Measurements from ENCODE around the gene EIF3K. TPM values are rescaled to one million over a fixed set of nuclear protein-coding genes. Genes with fewer than 3 reads are reported as not detected.

The EIF3K gene
- total and polyA plus RNA-seq, 10 of the 15 experiments (the other 5 are each of a cell fraction or from before 2014, with no cell fraction given), result 330 to 927 (median 436) TPM

GRCh38 chr19:38626401-38626800 is 7.4 kb downstream of the EIF3K start:
- FAIRE-seq, result no peak
- Histone ChIP-seq H3K36me3 (ENCODE audit: control insufficient read depth in 2 of 2, insufficient read depth in 2 of 2, low read length in 1 of 2) (peaks cover 13 to 24% of the 10 kb centered on the region in 2 experiments), H3K27ac (ENCODE audit: control insufficient read depth, insufficient read depth) (no peak overlapping the region), H4K20me1 (ENCODE audit: control insufficient read depth, insufficient read depth) (no peaks in the 10 kb centered on the region), H3K9me3 (replicated peaks; ENCODE audit: control insufficient read depth, insufficient read depth, low read length) (no peaks in the 10 kb centered on the region), H3K27me3 (replicated peaks in 1 of 2; ENCODE audit: control insufficient read depth in 2 of 2, insufficient read depth in 2 of 2, low read length in 1 of 2) (no peaks in the 10 kb centered on the region), H2AFZ (ENCODE audit: control insufficient read depth, low read depth, low read length) (no peak overlapping the region), H3K4me1 (ENCODE audit: control insufficient read depth, insufficient read depth, low read length) (no peaks in the 10 kb centered on the region), H3K4me2 (ENCODE audit: control insufficient read depth, insufficient read depth) (no peak overlapping the region), H3K79me2 (ENCODE audit: control insufficient read depth, insufficient read depth, low read length) (no peaks in the 10 kb centered on the region), H3K4me3 (no peak overlapping the region), H3K9ac (ENCODE audit: control insufficient read depth, insufficient read depth, low read length) (no peak overlapping the region)
- CTCF ChIA-PET, result interaction anchor here (1.8 kb wide), 1 partner anchor 8 kb away, joined by 9 read pairs; no protein-coding TSS in a partner anchor
- SMC1A ChIA-PET (ENCODE audit: uncharacterized antibody, unreplicated experiment), result no interaction called here
- no TSS peak for BruUV-seq (replicated peaks)
- no peak for ATAC-seq
- RAD21 ChIA-PET (ENCODE audit: unreplicated experiment), result no interaction called here
- in situ Hi-C loops (cut with MboI) (loop anchor here (25.0 kb wide), 1 partner anchor 214 kb away; the partner anchor contains the start of gene FAM98C), intact Hi-C loops (cut with micrococcal nuclease; ENCODE audit: unreplicated experiment) (no loop called here)
- DNase-seq (ENCODE audit: low read depth, low spot score), result no peak
- 97% methylated on average over 4 of the region's 4 CpGs for WGBS (ENCODE audit: insufficient coverage, insufficient replicate concordance, low lambda C conversion rate, missing lambda C conversion rate)
- POLR2A ChIA-PET, result interaction anchor here (0.6 kb wide), 1 partner anchor 139 kb away, joined by 4 read pairs; no protein-coding TSS in a partner anchor
- no peak for TF ChIP-seq ATF3 (IDR thresholded peaks at IDR 0.05; ENCODE audit: borderline replicate concordance, extremely low read depth, low read depth, low read length)
- no peak for TF ChIP-seq SMC3 (IDR thresholded peaks at IDR 0.05; ENCODE audit: borderline replicate concordance, low read length)
- TF ChIP-seq KAT2A (conservative IDR thresholded peaks at IDR 0.05; ENCODE audit: control insufficient read depth, low read depth, low read length), result no peak
- no peak for TF ChIP-seq TCF3 (IDR thresholded peaks at IDR 0.05; ENCODE audit: borderline replicate concordance, insufficient read depth, low read depth, low read length)
- no peak for TF ChIP-seq RAD21 (IDR thresholded peaks at IDR 0.05; ENCODE audit: insufficient read depth, low read depth, low read length)
- TF ChIP-seq SREBF1 (IDR thresholded peaks at IDR 0.05; ENCODE audit: low read length), result no peak
- TF ChIP-seq RUNX3 (IDR thresholded peaks at IDR 0.05; ENCODE audit: low read length), result no peak
- TF ChIP-seq HCFC1 (IDR thresholded peaks at IDR 0.05; ENCODE audit: low read length), result no peak
- TF ChIP-seq FOXM1 (IDR thresholded peaks at IDR 0.05; ENCODE audit: low read depth, low read length), result no peak
- no peak for TF ChIP-seq SRF (IDR thresholded peaks at IDR 0.05; ENCODE audit: low read depth in 2 of 2, low read length in 2 of 2)
- no peak for TF ChIP-seq MEF2B (IDR thresholded peaks at IDR 0.05; ENCODE audit: partially characterized antibody, poor library complexity, severe bottlenecking)
- TF ChIP-seq ZNF592 (IDR thresholded peaks at IDR 0.05), result no peak
- TF ChIP-seq POU2F2 (IDR thresholded peaks at IDR 0.05; ENCODE audit: borderline replicate concordance, low read depth, low read length), result no peak
- TF ChIP-seq STAT3 (IDR thresholded peaks at IDR 0.05; ENCODE audit: low read depth, low read length), result no peak
- no peak for TF ChIP-seq USF1 (IDR thresholded peaks at IDR 0.05; ENCODE audit: borderline replicate concordance, extremely low read length, insufficient read depth, low read depth, low read length)
- TF ChIP-seq RELB (IDR thresholded peaks at IDR 0.05; ENCODE audit: low read depth), result no peak
- TF ChIP-seq HDAC6 (IDR thresholded peaks at IDR 0.05; ENCODE audit: unreplicated experiment), result no peak

All from GM12878 (cell line).